Loucy (cell line): Measurements from ENCODE around the gene B4GALNT3.

ENCODE experiments used
- EZH2phosphoT487 ChIP-seq: fragments of 200-600 bp; IDR thresholded peaks from 2 replicates; pipeline ENCODE4 v1.6.1; 2018; ENCODE audit warnings: antibody characterized with exemption, mild to moderate bottlenecking, moderate library complexity, borderline replicate concordance
- TF ChIP-seq, protein P1 (sequence below): fragments of 200-600 bp; sonication (generic); conservative IDR thresholded peaks from 2 replicates; pipeline ENCODE4 v1.5.1; 2014; ENCODE audit warnings: mild to moderate bottlenecking, antibody characterized with exemption, low read length

DNA sequence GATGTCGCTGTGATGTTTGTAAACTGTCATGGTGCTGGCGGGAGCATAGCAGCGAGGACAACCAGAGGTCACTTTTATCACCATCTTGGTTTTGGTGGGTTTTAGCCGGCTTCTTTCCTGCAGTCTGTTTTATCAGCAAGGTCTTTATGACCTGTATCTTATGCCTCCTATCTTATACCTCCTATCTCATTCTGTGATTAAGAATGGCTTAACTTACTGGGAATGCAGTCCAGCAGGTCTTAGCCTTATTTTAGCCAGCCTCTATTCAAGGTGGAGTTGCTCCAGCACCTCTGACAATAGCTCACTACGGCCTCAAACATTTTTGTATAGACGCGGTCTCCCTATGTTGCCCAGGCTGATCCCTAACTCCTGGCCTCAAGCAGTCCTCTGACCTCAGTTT is 53.7 kb downstream of the B4GALNT3 start:
- TF ChIP-seq, protein P1, sequence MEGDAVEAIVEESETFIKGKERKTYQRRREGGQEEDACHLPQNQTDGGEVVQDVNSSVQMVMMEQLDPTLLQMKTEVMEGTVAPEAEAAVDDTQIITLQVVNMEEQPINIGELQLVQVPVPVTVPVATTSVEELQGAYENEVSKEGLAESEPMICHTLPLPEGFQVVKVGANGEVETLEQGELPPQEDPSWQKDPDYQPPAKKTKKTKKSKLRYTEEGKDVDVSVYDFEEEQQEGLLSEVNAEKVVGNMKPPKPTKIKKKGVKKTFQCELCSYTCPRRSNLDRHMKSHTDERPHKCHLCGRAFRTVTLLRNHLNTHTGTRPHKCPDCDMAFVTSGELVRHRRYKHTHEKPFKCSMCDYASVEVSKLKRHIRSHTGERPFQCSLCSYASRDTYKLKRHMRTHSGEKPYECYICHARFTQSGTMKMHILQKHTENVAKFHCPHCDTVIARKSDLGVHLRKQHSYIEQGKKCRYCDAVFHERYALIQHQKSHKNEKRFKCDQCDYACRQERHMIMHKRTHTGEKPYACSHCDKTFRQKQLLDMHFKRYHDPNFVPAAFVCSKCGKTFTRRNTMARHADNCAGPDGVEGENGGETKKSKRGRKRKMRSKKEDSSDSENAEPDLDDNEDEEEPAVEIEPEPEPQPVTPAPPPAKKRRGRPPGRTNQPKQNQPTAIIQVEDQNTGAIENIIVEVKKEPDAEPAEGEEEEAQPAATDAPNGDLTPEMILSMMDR = no peak
- no peak for TF ChIP-seq EZH2phosphoT487
